Stomach (tissue), 9 donors: Measurements from ENCODE around the gene SZT2. TPM values are rescaled to one million over a fixed set of nuclear protein-coding genes. Genes with fewer than 3 reads are reported as not detected.
"Not testable (repeated sequence)": the region's sequence is repeated elsewhere in the genome, so short reads cannot be mapped to it uniquely, and the experiment has no call there.

Experiments used
- DNase-seq, 2 donors: peaks; one replicate each; pipeline versions ENCODE4 v3.0.0 to v3.0.0-alpha.2; 2013 to 2019
- H3K27ac ChIP-seq, 5 donors: fragments of 200-600 bp in 4 of 5; sonication (generic) in 4 of 5; one replicate each; pipeline ENCODE4 v1.5.1; 2013 to 2019; ENCODE audit warnings: mild to moderate bottlenecking in 1 of 5, moderate library complexity in 1 of 5
- H3K27me3 ChIP-seq, 3 donors: fragments of 200-600 bp; sonication (generic); one replicate each; pipeline ENCODE4 v1.5.1; 2017 to 2019; ENCODE audit warnings: mixed run types in 1 of 3
- H3K36me3 ChIP-seq, 4 donors: fragments of 200-600 bp; sonication (generic); 1 replicate in 3 of 4; 2 replicates in 1 of 4; pipeline ENCODE4 v1.5.1; 2016 to 2019
- H3K4me1 ChIP-seq, 4 donors: fragments of 200-600 bp; sonication (generic); one replicate each; pipeline ENCODE4 v1.5.1; 2016 to 2019
- H3K4me3 ChIP-seq, 4 donors: fragments of 200-600 bp; sonication (generic) in 3 of 4; one replicate each; pipeline ENCODE4 v1.5.1; 2016 to 2019; ENCODE audit warnings: mild to moderate bottlenecking in 1 of 4
- H3K9me3 ChIP-seq, 4 donors: fragments of 200-600 bp; sonication (generic); one replicate each; pipeline ENCODE4 v1.5.1; 2016 to 2019
- CTCF ChIP-seq, 7 experiments: fragments of 450-650 bp in 4 of 7; fragments of 200-600 bp in 3 of 7; sonication (generic) in 3 of 7; IDR thresholded peaks; one replicate each; pipeline ENCODE4 v1.5.1; 2016 to 2019; ENCODE audit warnings: antibody characterized with exemption in 7 of 7, control low read depth in 2 of 7, mild to moderate bottlenecking in 1 of 7
- EP300 ChIP-seq: sonication (generic); formaldehyde crosslinking; IDR thresholded peaks from one replicate; pipeline ENCODE4 v1.6.1; 2017; ENCODE audit warnings: antibody characterized with exemption
- POLR2A ChIP-seq, 4 donors: fragments of 450-650 bp; IDR thresholded peaks; one replicate each; pipeline ENCODE4 v1.6.1; 2016; ENCODE audit warnings: antibody characterized with exemption in 4 of 4, control low read depth in 2 of 4, mild to moderate bottlenecking in 1 of 4, moderate library complexity in 1 of 4
- POLR2AphosphoS5 ChIP-seq, 3 donors: sonication (generic); formaldehyde crosslinking; IDR thresholded peaks; one replicate each; pipeline ENCODE4 v1.6.1; 2016; ENCODE audit warnings: antibody characterized with exemption in 3 of 3
- WGBS, 5 donors: extraction: QIAGEN DNeasy Blood & Tissue Kit in 3 of 5; methylation state at CpG; one replicate each; pipeline versions ENCODE4 v1.1.5 to v1.1.7; 2013 to 2018; 5-methylcytosine and 5-hydroxymethylcytosine counted together
- intact Hi-C: fragments of 100-400 bp; cut with DNase I; formaldehyde crosslinking; loops from one replicate; pipeline ENCODE4 v1.15.1; 2023; ENCODE audit warnings: low total_unique reads
- polyA plus RNA-seq, 3 donors: library from polyadenylated mRNA; stranded (reverse); fragments of 200-250 nt; gene quantifications; one replicate each; pipeline ENCODE4 v1.2.3, GENCODE V29; 2013
- total RNA-seq, 5 donors: library from RNA; depleted of rRNA; stranded (reverse); fragments of >200 nt; gene quantifications; one replicate each; pipeline versions ENCODE4 v1.1.0 to v1.2.3, GENCODE V29; 2014 to 2016
- donor health status: healthy with polysubstance abuse.
- donor health status: Bipolar disorder and iron deficiency.
- donor health status: healthy.

Gene SZT2
- total and polyA plus RNA-seq, 8 donors: 4.9 to 69.3 (median 52.9) TPM

GRCh38 chr1:43492826-43493225 lies 103.1 kb downstream of the SZT2 start:
- Histone ChIP-seq H3K4me1 (no peaks in the 10 kb centered on the region), H3K27ac (no peak overlapping the region), H3K9me3 (peaks cover 0 to 30% (median 12%) of the 10 kb centered on the region in 4 donors), H3K4me3 (no peak overlapping the region), H3K27me3 (no peaks in the 10 kb centered on the region), H3K36me3 (no peaks in the 10 kb centered on the region)
- DNase-seq: no peak
- no peak for TF ChIP-seq POLR2A (IDR thresholded peaks at IDR 0.05)
- no peak for TF ChIP-seq EP300
- TF ChIP-seq CTCF (IDR thresholded peaks at IDR 0.05): no peak
- WGBS, 5 donors: 32 to 48% (median 46%) methylated on average over 2 of the region's 2 CpGs
- intact Hi-C loops: no loop called here

- TF ChIP-seq POLR2A (IDR thresholded peaks at IDR 0.05): no peak
- Histone ChIP-seq H3K36me3 (no peaks in the 10 kb centered on the region), H3K9me3 (peaks cover 0 to 19% (median 8%) of the 10 kb centered on the region in 4 donors), H3K4me3 (no peak overlapping the region), H3K27ac (no peak overlapping the region), H3K4me1 (no peaks in the 10 kb centered on the region), H3K27me3 (no peaks in the 10 kb centered on the region)
- no peak for DNase-seq
- WGBS, 5 donors: 33 to 43% (median 38%) methylated on average over 11 of the region's 11 CpGs
- intact Hi-C loops: no loop called here
Observed at GRCh38 chr1:43493661-43494450, 104.2 kb downstream of the SZT2 start.

GRCh38 chr1:43495204-43495603 lies 105.5 kb downstream of the SZT2 start:
- 85 to 90% (median 88%) methylated on average over 7 of the region's 7 CpGs for WGBS, 5 donors
- Histone ChIP-seq H3K27ac (no peak overlapping the region), H3K4me3 (no peak overlapping the region), H3K9me3 (peaks cover 0 to 16% (median 6%) of the 10 kb centered on the region in 4 donors), H3K36me3 (no peaks in the 10 kb centered on the region), H3K4me1 (no peaks in the 10 kb centered on the region), H3K27me3 (no peaks in the 10 kb centered on the region)
- TF ChIP-seq POLR2AphosphoS5 (IDR thresholded peaks at IDR 0.05) (no peak), CTCF (IDR thresholded peaks at IDR 0.05) (no peak), EP300 (no peak), POLR2A (IDR thresholded peaks at IDR 0.05) (no peak)
- DNase-seq: no peak
- intact Hi-C loops: no loop called here

- intact Hi-C loops: no loop called here
- WGBS, 5 donors: 69 to 79% (median 76%) methylated on average over 6 of the region's 6 CpGs
Observed at GRCh38 chr1:43499898-43500297, 110.2 kb downstream of the SZT2 start.

GRCh38 chr1:43501806-43502205 lies 112.1 kb downstream of the SZT2 start:
- H3K4me1 ChIP-seq, H3K27ac ChIP-seq, H3K9me3 ChIP-seq, intact Hi-C loops, DNase-seq, H3K27me3 ChIP-seq, H3K36me3 ChIP-seq, H3K4me3 ChIP-seq: not testable (repeated sequence)
- 97 to 100% (median 98%) methylated on average over 5 to 18 of the region's 33 CpGs; no CpG with 5 or more reads in 1 of the 5 donors for WGBS, 5 donors

More at GRCh38 chr1:43499898-43500297, 110.2 kb downstream of the SZT2 start:
- Histone ChIP-seq H3K27ac (no peak overlapping the region), H3K4me3 (no peak overlapping the region), H3K27me3 (no peaks in the 10 kb centered on the region), H3K9me3 (no peaks in the 10 kb centered on the region), H3K4me1 (no peaks in the 10 kb centered on the region), H3K36me3 (no peaks in the 10 kb centered on the region)
- TF ChIP-seq EP300 (no peak), POLR2A (IDR thresholded peaks at IDR 0.05) (no peak), POLR2AphosphoS5 (IDR thresholded peaks at IDR 0.05) (no peak), CTCF (IDR thresholded peaks at IDR 0.05) (no peak)
- DNase-seq: no peak
